Astrocyte of the spinal cord (primary cell): ENCODE data around the gene NUMB.

Source experiments
- DNase-seq: peaks from one replicate; pipeline ENCODE4 v3.0.0; 2011; ENCODE audit warnings: low read depth, low spot score
- H3K4me3 ChIP-seq: 2 replicates; pipeline ENCODE4 v1.5.1; 2011; ENCODE audit warnings: low read depth, mild to moderate bottlenecking, low read length, moderate library complexity
- in situ Hi-C: cut with HindIII; loops from 2 replicates; pipeline ENCODE4 v1.10.0; 2017; ENCODE audit warnings: low sequenced_read_pairs
- TF ChIP-seq, protein P1 (sequence below): IDR thresholded peaks from 2 replicates; pipeline ENCODE4 v1.5.1; 2012; ENCODE audit warnings: low read depth, mild to moderate bottlenecking, low read length, inconsistent platforms

Gene NUMB

GRCh38 chr14:73246387-73247150, 211.8 kb downstream of the NUMB start:
- H3K4me3 ChIP-seq = peak overlapping the region; percentile 47
- in situ Hi-C loops = no loop called here
- TF ChIP-seq, protein P1, sequence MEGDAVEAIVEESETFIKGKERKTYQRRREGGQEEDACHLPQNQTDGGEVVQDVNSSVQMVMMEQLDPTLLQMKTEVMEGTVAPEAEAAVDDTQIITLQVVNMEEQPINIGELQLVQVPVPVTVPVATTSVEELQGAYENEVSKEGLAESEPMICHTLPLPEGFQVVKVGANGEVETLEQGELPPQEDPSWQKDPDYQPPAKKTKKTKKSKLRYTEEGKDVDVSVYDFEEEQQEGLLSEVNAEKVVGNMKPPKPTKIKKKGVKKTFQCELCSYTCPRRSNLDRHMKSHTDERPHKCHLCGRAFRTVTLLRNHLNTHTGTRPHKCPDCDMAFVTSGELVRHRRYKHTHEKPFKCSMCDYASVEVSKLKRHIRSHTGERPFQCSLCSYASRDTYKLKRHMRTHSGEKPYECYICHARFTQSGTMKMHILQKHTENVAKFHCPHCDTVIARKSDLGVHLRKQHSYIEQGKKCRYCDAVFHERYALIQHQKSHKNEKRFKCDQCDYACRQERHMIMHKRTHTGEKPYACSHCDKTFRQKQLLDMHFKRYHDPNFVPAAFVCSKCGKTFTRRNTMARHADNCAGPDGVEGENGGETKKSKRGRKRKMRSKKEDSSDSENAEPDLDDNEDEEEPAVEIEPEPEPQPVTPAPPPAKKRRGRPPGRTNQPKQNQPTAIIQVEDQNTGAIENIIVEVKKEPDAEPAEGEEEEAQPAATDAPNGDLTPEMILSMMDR = no peak
- DNase-seq = no peak

DNA sequence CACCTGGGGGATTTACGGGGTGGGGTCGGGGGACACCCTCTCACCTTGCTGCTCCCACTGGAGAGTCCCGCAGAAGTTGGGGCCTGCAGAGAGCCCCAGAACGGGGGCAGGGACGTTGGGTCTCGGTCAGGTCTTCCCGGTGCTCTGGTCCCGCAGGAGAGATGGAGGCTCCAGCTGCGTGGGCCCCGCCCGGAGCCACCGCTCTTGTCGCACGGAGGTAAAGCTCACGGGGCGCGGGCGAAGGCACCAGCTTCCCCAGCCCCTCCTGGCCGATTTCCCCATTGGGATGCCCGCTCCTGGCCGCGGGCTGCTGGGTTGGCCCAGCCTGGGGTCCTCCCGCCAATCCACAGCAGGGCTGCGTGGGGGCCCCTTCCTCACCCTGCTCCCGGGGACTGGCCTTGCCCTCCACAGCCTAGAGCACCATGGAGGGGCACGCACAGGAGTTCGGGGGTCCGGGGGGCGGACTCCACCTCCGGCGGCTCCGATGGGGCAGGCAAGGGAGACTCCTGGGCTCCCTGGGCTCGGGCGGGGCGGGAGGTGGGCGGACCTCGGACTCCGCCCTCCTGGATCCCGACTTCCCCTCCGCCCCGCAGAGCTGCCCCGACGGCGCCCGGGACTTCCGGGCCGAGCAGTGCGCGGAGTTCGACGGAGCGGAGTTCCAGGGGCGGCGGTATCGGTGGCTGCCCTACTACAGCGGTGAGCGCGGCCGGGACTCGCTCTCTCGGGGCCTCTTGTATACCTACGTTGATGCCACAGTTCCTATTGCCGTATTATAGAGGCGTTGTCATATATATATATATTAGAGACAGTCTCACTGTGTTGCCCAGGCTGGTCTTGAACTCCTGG, 212.6 kb downstream of the NUMB start:
- peak overlapping the region; percentile 47 for H3K4me3 ChIP-seq
- TF ChIP-seq, protein P1 = no peak
- in situ Hi-C loops = no loop called here
- peak; percentile 24 for DNase-seq

GRCh38 chr14:73244541-73245290, 213.6 kb downstream of the NUMB start:
- in situ Hi-C loops = no loop called here
- DNase-seq = no peak
- TF ChIP-seq, protein P1 = no peak
- H3K4me3 ChIP-seq = no peak overlapping the region

DNA sequence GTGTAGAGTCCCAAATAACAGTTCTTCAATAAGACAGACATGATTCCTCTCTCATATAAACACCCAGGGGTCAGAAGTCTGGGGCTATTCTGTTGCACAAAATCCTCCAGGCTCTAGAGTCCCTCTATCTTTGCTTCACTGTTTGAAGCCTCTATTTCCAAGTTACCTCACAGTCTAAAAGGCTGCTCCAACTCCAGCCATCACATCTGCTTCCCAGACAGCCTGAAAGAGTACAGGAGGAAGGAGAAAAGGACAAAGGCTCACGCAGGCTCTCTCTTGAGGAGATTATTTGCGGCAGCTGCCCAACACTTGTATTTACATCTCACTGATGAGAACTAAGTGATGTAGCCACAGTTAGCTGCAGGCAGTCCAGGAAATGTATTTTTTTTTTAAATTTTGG, 214.6 kb downstream of the NUMB start:
- in situ Hi-C loops = no loop called here
- H3K4me3 ChIP-seq = no peak overlapping the region
- DNase-seq = no peak
- TF ChIP-seq, protein P1 = no peak

DNA sequence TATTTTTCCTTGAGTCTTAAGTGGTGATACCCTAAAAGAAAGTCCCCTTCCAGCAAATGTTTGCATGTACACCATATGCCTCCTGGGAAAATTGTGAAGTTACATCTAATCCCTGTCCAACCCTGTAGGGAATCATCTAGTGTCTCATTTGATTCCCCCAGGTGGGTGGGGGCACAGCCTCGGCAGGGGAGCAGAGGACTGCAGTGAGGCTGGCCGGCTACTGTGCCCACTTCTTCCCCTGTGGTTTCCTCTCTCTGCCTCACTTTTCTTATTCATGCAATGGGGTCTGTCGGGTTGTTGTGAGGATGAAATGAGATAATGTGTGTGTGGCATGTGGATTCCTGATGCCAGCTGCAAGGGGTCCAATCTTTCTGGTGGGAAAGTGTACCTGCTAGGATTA, 215.0 kb downstream of the NUMB start:
- in situ Hi-C loops = no loop called here
- H3K4me3 ChIP-seq = no peak overlapping the region
- no peak for DNase-seq
- TF ChIP-seq, protein P1 = no peak

DNA sequence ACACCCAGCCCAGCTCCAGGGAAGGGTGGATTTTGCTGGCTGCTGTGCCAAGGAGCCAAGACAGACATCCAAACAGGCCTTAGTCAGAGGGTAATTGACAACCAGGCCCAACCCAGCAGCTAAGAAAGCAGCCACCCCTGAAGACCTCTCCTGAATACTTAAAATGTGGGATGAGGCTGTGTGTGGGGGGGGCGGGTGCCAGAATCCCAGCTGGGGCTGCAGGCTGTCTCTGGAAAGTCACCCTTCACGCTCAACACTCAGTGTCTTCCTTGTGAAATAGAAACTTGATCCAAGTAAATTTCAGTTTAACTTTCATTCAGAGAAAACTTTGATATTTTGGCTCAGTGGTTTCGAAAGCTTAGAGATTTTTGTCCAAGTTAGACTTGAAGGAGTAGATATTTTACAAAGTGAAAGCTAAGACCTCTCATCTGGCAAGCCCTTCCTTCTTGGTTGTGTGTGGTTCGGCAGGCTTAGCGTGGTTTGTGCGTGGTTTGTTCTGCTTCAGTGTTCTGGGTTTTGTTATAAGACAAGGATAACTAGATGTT, 215.9 kb downstream of the NUMB start:
- in situ Hi-C loops = no loop called here

More for the DNA sequence above, 215.9 kb downstream of the NUMB start:
- DNase-seq = no peak
- TF ChIP-seq, protein P1 = no peak
- H3K4me3 ChIP-seq = no peak overlapping the region
